ENCODE data around the gene BPGM.
"Not testable (repeated sequence)": the region's sequence is repeated elsewhere in the genome, so short reads cannot be mapped to it uniquely, and the experiment has no call there.

BPGM gene

GRCh38 chr7:134662166-134662870 is 15.7 kb downstream of the BPGM start:
- no peak for DNase-seq (ENCODE audit: extremely low read depth, low read depth)
- no peak overlapping the region for H3K4me3 ChIP-seq (replicated peaks; ENCODE audit: low read depth, low read length)
- TF ChIP-seq, protein P1, sequence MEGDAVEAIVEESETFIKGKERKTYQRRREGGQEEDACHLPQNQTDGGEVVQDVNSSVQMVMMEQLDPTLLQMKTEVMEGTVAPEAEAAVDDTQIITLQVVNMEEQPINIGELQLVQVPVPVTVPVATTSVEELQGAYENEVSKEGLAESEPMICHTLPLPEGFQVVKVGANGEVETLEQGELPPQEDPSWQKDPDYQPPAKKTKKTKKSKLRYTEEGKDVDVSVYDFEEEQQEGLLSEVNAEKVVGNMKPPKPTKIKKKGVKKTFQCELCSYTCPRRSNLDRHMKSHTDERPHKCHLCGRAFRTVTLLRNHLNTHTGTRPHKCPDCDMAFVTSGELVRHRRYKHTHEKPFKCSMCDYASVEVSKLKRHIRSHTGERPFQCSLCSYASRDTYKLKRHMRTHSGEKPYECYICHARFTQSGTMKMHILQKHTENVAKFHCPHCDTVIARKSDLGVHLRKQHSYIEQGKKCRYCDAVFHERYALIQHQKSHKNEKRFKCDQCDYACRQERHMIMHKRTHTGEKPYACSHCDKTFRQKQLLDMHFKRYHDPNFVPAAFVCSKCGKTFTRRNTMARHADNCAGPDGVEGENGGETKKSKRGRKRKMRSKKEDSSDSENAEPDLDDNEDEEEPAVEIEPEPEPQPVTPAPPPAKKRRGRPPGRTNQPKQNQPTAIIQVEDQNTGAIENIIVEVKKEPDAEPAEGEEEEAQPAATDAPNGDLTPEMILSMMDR (IDR thresholded peaks at IDR 0.05; ENCODE audit: low read depth, low read length, missing control alignments) = no peak

GRCh38 chr7:134662871-134663205 is 16.2 kb downstream of the BPGM start:
- TF ChIP-seq, protein P1 (IDR thresholded peaks at IDR 0.05; ENCODE audit: low read depth, low read length, missing control alignments) = no peak
- DNase-seq (ENCODE audit: extremely low read depth, low read depth) = no peak
- H3K4me3 ChIP-seq (replicated peaks; ENCODE audit: low read depth, low read length) = no peak overlapping the region

DNA sequence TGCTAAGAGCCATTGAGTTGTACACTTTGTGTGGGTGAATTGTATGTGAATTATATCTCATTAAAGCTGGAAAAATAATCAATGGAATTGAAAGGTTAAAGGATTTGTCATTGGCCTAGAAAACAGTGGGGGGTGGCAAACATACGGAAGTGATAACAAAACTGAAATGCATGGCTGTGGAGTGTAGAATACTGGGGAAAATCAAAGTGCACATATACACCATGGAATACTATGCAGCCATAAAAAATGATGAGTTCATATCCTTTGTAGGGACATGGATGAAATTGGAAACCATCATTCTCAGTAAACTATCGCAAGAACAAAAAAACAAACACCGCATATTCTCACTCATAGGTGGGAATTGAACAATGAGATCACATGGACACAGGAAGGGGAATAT is 18.4 kb downstream of the BPGM start:
- not testable (repeated sequence) for DNase-seq (ENCODE audit: extremely low read depth, low read depth); H3K4me3 ChIP-seq (replicated peaks; ENCODE audit: low read depth, low read length)

GRCh38 chr7:134667899-134668298 is 21.2 kb downstream of the BPGM start:
- TF ChIP-seq, protein P1 (IDR thresholded peaks at IDR 0.05; ENCODE audit: low read depth, low read length, missing control alignments) = no peak
- DNase-seq (ENCODE audit: extremely low read depth, low read depth) = no peak
- no peak overlapping the region for H3K4me3 ChIP-seq (replicated peaks; ENCODE audit: low read depth, low read length)

DNA sequence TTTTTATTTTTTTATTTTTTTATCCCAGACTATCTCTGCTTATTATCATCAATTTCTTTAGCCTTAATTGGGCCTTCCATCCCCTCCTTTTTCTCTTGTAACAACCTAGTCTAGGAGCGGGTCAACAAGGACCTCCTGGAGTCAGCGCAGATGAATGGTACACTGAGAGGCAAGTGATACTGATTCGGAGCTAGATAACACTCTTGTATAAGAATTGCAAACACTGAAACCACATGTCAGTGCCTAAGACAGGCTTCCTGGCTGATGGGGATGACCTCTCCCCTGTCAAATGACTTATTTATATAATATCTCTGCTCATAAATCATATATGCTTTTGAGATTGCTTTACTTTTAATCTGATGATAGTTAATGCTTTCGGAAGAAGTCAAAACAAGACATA is 22.7 kb downstream of the BPGM start:
- DNase-seq (ENCODE audit: extremely low read depth, low read depth) = no peak
- no peak overlapping the region for H3K4me3 ChIP-seq (replicated peaks; ENCODE audit: low read depth, low read length)
- TF ChIP-seq, protein P1 (IDR thresholded peaks at IDR 0.05; ENCODE audit: low read depth, low read length, missing control alignments) = no peak

GRCh38 chr7:134669845-134670373 is 23.3 kb downstream of the BPGM start:
- peak; percentile 84 for DNase-seq (ENCODE audit: extremely low read depth, low read depth)

DNA sequence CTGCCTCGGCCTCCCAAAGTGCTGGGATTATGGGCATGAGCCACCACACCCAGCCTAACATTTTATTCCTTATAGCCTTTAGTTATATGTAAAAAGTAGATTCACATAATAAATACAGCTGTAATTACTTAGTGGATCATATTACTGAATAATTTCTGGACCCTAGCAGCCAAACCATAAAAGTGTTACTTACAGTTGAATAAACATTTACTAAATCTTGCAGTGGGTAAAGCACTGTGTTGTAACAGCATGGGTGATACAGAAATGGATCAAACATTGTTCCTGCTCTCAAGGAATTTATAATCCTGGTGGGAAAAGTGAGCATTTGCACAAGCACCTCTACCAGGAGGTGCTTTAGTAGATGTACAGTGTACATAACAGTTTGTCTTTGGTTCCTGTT is 25.0 kb downstream of the BPGM start:
- no peak overlapping the region for H3K4me3 ChIP-seq (replicated peaks; ENCODE audit: low read depth, low read length)
- TF ChIP-seq, protein P1 (IDR thresholded peaks at IDR 0.05; ENCODE audit: low read depth, low read length, missing control alignments) = no peak
- DNase-seq (ENCODE audit: extremely low read depth, low read depth) = no peak

More at GRCh38 chr7:134669845-134670373, 23.3 kb downstream of the BPGM start:
- no peak overlapping the region for H3K4me3 ChIP-seq (replicated peaks; ENCODE audit: low read depth, low read length)
- TF ChIP-seq, protein P1 (IDR thresholded peaks at IDR 0.05; ENCODE audit: low read depth, low read length, missing control alignments) = no peak
